GM04503 (cell line): ENCODE results near the gene ZDHHC11B.
"Not testable (repeated sequence)": the region's sequence is repeated elsewhere in the genome, so short reads cannot be mapped to it uniquely, and the experiment has no call there.

ENCODE experiments used
- DNase-seq: peaks from one replicate; pipeline ENCODE4 v3.0.0-alpha.2; 2012; ENCODE audit warnings: low read depth

ZDHHC11B gene

DNA sequence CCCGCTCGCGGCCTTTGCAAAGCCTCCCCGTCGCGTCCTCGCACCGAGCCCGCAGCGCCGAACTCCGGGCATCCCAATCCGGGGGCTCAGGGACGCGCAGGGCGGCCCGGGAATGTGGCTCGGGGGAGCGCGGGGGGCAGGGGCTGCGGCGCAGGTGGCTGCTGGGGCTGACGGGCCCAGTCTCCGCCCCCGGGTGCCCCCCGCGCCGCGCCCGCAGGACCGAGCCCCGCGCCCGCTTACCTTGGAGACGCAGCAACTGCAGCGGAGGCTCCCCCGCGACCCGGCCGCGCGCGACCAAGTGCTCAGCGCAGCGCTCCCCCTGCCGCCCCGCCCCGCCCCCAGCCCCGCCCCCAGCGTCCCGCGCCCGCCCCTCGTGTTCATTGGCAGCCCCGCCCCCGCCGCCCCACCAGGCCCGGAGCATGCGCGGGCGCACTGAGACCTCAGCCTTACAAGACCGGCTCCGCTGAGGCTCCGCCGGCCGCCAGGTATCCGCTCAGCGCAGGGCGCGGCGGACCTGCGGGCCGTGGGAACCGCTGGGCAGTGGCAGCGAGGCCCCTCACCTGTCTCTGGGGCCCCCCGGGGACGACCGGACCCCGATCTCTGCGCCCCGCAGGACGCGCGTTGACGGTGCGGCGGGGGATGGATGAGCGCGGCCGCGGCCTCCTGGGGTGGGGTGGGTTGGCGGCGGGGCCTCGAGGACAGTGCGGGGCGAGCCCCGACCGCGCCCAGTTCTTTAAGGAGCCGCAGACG lies at the start of gene ZDHHC11B:
Gene ZDHHC11B, minus strand, starts transcription at position 302 of the 750 bp plus-strand sequence. CDS start 17,810 bp downstream, outside the sequence.
- DNase-seq = not testable (repeated sequence)

GRCh38 chr5:834013-834412 lies 49.5 kb upstream of the ZDHHC11B start:
- not testable (repeated sequence) for DNase-seq

GRCh38 chr5:828194-828593 lies 43.7 kb upstream of the ZDHHC11B start:
- DNase-seq = not testable (repeated sequence)

DNA sequence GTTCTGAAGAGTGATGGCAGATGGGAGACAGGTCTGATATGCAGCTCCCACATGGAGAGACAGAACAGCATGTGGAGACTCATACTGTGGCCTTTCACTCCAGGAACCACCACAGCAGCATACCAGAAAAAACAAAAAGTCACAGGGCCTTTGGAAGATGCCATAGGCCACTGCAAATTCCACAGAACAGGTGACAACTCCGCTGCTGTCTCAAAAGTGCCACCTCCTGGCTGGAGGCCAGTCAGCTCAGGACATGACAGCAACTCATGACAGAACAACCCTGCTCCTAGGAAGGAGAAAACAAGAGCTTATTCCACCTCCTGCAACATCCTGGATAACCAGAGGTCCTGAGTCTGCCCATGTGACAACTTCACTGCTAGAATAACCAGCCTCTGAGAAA lies 41.0 kb upstream of the ZDHHC11B start:
- DNase-seq = not testable (repeated sequence)

DNA sequence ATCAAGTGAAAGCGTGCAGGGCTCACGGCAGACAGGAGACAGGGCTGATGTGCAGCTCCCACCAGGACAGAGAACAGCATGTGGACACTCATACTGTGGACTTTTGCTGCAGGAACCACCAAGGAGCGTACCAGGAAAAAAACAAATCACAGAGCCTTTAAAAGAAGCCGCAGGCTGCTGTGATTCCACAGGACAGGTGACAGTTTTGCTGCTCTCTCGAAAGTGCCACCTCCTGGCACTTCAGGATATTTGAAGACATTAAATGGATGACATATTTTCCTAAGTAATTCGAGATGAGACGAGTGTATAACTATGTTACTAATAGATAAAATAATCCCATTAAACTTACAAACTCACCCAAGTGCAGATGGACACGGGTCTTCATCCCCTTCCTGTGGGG lies 37.0 kb upstream of the ZDHHC11B start:
- no peak for DNase-seq

DNA sequence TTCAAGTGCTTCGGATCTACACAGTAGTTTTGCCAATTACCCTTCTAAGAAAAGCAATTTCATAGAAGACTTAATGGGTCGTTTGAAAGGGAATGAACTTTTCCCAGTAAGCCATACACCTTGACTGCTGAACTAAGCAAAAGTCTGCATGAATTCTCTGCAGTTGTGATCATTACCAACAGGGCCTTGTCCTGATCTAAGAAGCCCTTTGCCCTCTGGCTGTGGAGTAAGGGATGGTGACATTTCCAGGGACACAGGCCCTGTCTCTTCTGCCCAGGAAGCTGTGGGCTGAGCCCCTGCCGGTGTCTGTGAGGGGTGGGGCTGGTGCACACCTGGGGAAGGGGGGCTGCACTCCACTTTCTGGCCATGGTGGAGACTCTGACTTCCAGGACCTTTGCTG lies 35.7 kb upstream of the ZDHHC11B start:
- no peak for DNase-seq

GRCh38 chr5:819078-819477 lies 34.5 kb upstream of the ZDHHC11B start:
- DNase-seq = no peak

- no peak for DNase-seq
Observed at GRCh38 chr5:816176-816575, 31.6 kb upstream of the ZDHHC11B start.

DNA sequence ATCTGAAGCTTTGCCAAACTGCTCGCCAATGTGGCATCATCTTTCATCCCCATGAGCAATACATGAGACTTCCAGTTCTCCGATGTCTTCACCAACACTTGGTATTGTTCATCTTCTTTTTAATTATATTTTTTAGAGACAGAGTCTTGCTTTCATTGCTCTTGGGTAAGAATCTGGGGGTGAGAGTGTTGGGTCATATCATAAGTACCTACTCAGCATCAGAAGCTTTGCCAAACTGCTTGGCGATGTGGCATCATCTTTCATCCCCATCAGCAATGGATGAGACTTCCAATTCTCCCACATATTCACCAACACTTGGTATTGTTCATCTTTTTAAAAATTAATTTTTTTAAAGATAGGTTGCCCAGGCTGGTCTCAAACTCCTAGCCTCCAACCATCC lies 30.9 kb upstream of the ZDHHC11B start:
- DNase-seq = no peak

DNA sequence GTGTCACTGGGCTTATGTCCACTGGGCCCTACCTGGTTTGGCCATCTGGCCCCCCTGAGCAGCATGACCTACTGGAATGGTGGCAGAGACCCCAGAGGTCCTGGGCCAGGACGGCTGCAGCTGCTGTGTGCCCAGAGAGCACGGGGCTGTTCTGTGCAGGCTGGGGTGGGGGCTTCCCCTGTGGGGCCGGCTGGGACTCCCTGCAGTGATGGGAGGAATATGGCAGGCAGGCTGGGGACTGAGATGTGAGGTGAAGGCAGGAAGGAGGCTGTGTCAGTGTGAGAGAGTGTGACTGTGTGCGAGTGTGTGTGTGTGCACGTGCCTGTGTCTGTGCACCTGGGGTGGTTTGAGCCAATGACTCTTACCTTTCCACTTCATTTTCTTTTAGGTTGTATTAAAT lies 29.0 kb upstream of the ZDHHC11B start:
- not testable (repeated sequence) for DNase-seq

DNA sequence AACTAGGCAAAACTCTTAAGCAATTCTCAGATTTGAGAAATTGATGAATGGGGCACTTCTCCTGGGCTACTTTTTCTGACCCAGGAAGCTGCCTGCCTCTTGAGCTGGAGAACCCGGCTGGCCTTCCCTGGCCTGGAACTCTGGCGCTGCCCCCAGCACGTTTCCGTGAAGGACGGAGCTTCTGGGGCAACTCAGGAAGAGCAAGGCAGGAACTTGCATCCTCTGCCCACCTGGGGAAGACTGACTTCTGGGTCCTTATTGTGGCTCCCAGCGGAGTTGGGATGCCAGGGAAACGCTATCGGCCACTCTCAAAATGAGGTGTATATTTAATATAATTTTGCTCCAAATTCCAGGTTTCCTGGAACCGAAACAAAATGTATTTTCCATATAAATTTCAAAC lies 26.9 kb upstream of the ZDHHC11B start:
- not testable (repeated sequence) for DNase-seq

GRCh38 chr5:807719-808514 lies 23.4 kb upstream of the ZDHHC11B start:
- DNase-seq = not testable (repeated sequence)

- no peak for DNase-seq
Observed at GRCh38 chr5:801472-801871, 16.9 kb upstream of the ZDHHC11B start.

DNA sequence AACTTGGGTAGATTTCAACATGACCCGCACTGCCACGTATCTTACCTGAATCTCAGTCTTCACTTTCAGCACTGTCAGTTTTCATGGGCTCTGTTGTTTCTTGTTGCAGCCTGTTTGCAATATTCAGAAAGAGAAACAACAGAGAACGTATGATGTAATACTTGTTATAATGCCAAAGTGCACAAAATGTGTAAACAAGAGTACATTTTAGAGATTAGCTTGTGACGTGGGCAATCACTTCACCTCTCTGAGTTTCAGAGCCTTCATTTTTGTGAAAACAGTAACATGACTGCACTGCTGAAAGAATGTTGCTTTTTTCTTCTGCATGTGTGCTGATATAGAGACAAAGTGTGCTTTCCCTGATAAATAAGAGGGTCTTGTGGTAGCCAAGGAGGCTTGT lies 16.5 kb upstream of the ZDHHC11B start:
- not testable (repeated sequence) for DNase-seq

- not testable (repeated sequence) for DNase-seq
Observed at GRCh38 chr5:798505-799138, 14.1 kb upstream of the ZDHHC11B start.

DNA sequence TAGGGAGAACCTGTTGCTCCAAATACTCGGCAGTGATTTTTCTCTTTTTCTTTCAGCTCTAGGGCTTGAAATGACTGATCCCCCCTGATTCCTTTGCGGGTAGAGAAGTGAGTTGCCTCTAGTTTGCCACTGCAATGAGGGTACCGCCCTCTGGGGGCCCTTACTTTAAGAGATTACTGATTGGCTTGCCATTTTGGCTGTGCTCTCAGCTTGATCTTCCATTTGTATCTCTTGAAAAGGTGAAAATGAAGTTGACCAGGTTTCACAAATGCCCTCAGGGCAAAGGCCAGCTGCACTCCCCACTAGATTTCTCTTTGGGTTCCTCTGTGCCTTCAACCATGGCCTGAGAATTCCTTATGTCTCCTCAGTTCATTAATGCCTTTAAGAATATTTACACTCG lies 13.5 kb upstream of the ZDHHC11B start:
- DNase-seq = not testable (repeated sequence)

DNA sequence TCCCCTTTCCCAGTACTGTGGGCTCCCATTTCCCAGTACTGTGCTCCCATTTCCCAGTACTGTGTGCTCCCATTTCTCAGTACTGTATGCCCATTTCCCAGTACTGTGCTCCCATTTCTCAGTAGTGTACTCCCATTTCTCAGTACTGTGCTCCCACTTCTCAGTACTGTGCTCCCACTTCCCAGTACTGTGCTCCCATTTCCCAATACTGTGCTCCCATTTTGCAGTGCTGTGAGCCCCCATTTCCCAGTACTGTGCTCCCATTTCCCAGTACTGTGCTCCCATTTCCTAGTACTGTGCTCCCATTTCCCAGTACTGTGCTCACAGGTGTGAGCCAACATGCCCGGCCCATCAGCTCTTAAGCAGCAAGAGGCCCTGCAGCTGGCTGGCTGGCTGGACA lies 11.3 kb upstream of the ZDHHC11B start:
- not testable (repeated sequence) for DNase-seq

DNA sequence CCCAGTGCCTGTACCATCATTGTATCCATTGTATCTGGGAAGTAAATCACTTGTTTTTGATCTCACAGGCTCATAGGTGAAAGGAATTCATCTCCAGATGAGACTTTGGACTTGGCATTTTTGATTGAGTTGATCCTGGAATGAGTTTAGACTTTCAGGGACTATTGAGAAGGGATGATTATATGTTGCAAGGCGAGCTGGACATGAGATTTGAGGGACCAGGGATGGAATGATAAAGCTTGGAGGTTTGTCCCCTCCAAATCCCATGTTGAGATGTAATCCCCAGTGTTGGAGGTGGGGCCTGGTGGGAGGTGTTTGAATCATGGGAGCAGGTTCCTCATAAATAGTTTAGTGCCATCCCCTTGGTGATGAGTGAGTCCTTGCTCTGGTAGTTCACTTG lies 10.4 kb upstream of the ZDHHC11B start:
- DNase-seq = not testable (repeated sequence)

DNA sequence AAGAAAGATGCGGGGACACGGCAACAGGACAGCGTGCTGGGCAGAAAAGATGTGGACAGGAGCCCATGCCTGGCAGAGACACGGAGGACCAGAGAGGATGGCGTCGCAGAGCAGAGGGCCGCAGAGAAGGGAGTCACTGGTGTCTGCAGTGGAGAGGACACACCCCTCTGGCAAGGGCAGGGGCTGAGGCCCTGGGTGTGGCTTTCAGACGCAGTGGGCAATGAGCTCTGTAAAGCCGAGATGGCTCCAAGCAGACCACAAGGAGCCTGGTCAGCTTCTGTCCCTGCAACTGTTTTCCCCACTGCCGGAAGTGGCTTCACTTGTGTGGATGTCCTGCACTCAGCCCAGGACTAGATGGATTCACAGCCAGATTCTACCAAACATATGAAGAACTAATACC lies 4.2 kb upstream of the ZDHHC11B start:
- not testable (repeated sequence) for DNase-seq

- DNase-seq = not testable (repeated sequence)
Observed at GRCh38 chr5:787857-788233, 3.3 kb upstream of the ZDHHC11B start.

DNA sequence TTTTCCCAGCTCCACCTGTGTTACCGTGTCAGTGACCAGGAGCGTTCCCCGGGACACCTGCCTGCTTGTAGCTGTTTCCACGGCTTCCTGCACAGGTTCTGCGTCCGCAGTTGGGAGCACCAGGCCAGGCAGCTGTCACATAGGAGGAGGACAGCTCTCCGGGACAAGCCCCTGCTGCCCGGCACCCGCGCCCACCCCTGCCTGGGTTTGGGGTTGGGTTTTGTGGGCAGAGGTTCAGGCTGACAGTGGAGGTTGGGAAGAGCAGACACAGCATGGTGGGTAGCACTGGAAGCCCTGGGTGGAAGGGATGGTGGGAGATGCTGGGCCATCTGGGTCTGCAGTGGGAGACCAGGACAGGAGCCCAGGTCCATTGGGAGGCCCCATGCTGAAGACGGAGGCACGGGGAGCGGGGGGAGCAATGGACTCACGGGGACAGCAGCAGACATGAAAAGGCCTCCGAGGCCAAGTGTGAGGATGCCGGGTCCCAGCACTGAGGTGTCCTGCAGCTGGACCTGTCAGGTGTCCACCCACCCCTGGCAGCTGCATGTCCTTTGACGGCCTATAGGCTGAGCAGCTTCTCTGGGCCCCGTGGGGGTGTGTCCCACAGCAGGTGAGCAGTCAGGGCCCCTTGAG lies 2.8 kb upstream of the ZDHHC11B start:
- DNase-seq = not testable (repeated sequence)

GRCh38 chr5:785181-785705 lies 714 bp upstream of the ZDHHC11B start:
- DNase-seq = not testable (repeated sequence)
